Smooth muscle cell (in vitro differentiated cells): Measurements from ENCODE around the gene MYOZ1. TPM values are rescaled to one million over a fixed set of nuclear protein-coding genes. Genes with fewer than 3 reads are reported as not detected.

Experiments
- DNase-seq: peaks from one replicate; lab custom pipeline; 2025; ENCODE audit not compliant: unreplicated experiment; lab: John Stamatoyannopoulos, UW
- H2AFZ ChIP-seq: fragments of 200-600 bp; sonication (generic); 2 replicates; pipeline ENCODE4 v1.6.0; 2016; ENCODE audit warnings: antibody characterized with exemption, low read depth, mild to moderate bottlenecking
- H3F3A ChIP-seq: fragments of 200-600 bp; sonication (generic); 2 replicates; pipeline ENCODE4 v1.6.0; 2017; ENCODE audit warnings: antibody characterized with exemption, low read depth
- H3K27ac ChIP-seq: fragments of 200-600 bp; sonication (generic); 2 replicates; pipeline ENCODE4 v1.5.1; 2016; ENCODE audit warnings: low read depth, mild to moderate bottlenecking
- H3K27me3 ChIP-seq: fragments of 200-600 bp; sonication (generic); 2 replicates; pipeline ENCODE4 v1.6.1; 2016; ENCODE audit warnings: low read depth, mild to moderate bottlenecking
- H3K36me3 ChIP-seq: fragments of 200-600 bp; sonication (generic); 2 replicates; pipeline ENCODE4 v1.5.1; 2016; ENCODE audit warnings: low read depth
- H3K4me1 ChIP-seq: fragments of 200-600 bp; sonication (generic); 2 replicates; pipeline ENCODE4 v1.5.1; 2016; ENCODE audit warnings: low read depth
- H3K4me2 ChIP-seq: fragments of 200-600 bp; sonication (generic); 2 replicates; pipeline ENCODE4 v1.6.0; 2016; ENCODE audit warnings: mild to moderate bottlenecking
- H3K4me3 ChIP-seq: fragments of 200-600 bp; sonication (generic); 2 replicates; pipeline ENCODE4 v1.5.1; 2016; ENCODE audit warnings: mild to moderate bottlenecking
- H3K79me2 ChIP-seq: fragments of 200-600 bp; sonication (generic); 2 replicates; pipeline ENCODE4 v1.6.0; 2016; ENCODE audit warnings: low read depth, mild to moderate bottlenecking
- H3K9ac ChIP-seq: fragments of 200-600 bp; sonication (generic); 2 replicates; pipeline ENCODE4 v1.6.0; 2016; ENCODE audit warnings: low read depth
- H3K9me3 ChIP-seq: fragments of 200-600 bp; sonication (generic); replicated peaks from 2 replicates; pipeline ENCODE4 v1.5.1; 2016; ENCODE audit warnings: low read depth
- H4K20me1 ChIP-seq: fragments of 200-600 bp; sonication (generic); 2 replicates; pipeline ENCODE4 v1.6.0; 2016; ENCODE audit warnings: low read depth
- WGBS: methylation state at CpG from one replicate; pipeline ENCODE4 v1.1.7; 2016; ENCODE audit warnings: low lambda C conversion rate; 5-methylcytosine and 5-hydroxymethylcytosine counted together
- polyA plus RNA-seq: library from polyadenylated mRNA; unstranded; fragments of >200 nt; fragmentation: Nextera tagmentation; extraction: Ambion mirVana; gene quantifications from 2 replicates; pipeline ENCODE4 v1.2.1, GENCODE V29; 2016
- total RNA-seq: library from RNA; depleted of rRNA; stranded (reverse); fragments of >200 nt; gene quantifications from 2 replicates; pipeline ENCODE4 v1.2.3, GENCODE V29; 2014
- TF ChIP-seq, protein P1 (sequence below): fragments of 200-600 bp; sonication (generic); IDR thresholded peaks from 2 replicates; pipeline ENCODE4 v1.5.1; 2017; ENCODE audit warnings: borderline replicate concordance, mild to moderate bottlenecking, antibody characterized with exemption; ENCODE audit not compliant: insufficient read depth, poor library complexity, severe bottlenecking

MYOZ1 gene
- total and polyA plus RNA-seq, 2 experiments from 2014 or later, result 1.7 to 2.4 TPM

DNA sequence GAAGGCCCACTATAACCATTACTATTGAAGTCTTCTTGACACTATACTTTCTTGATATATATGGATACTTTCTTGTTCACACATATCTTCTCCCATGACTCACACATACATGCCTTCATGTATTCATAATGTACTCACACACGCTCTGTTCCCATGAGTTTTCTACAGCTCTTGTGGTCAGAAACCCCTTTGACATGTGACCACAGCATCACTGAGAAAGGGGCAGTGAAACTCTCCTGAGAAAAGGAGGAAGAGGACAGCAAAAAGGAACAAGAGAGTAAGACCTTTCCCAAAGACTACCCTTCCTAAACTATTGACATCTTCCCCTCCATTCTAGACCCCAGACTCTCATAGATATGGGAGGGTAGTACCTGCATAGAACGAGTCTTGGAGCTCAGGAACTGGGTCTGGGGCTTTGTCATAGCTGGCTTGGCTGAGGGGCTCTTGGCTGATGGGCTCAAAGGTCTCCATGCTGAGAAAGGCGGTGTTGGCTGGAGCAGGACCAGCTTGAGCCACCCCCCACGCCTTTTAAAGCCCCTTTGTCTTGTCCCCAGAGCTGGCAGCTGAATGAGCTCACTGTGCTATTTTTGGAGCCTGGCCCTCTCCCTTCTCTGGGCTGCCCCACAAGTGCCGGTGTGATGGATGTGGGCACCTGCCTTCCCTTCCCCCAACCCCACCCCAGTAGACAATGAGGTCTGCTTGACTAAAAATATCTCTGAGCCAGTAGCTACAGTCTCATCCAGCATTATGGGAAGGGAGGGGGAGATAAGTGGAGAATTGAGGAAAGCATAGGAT, 9.5 kb upstream of the MYOZ1 start:
- no peaks in the 10 kb centered on the region for H3K36me3 ChIP-seq
- H3K4me1 ChIP-seq, result no peaks in the 10 kb centered on the region
- no peaks in the 10 kb centered on the region for H3K79me2 ChIP-seq
- peak overlapping the region; percentile 74 for H3K9ac ChIP-seq
- 77% methylated on average over 5 of the region's 5 CpGs for WGBS
- peak overlapping the region; percentile 50 for H3K4me2 ChIP-seq
- no peaks in the 10 kb centered on the region for H3K9me3 ChIP-seq
- TF ChIP-seq, protein P1, sequence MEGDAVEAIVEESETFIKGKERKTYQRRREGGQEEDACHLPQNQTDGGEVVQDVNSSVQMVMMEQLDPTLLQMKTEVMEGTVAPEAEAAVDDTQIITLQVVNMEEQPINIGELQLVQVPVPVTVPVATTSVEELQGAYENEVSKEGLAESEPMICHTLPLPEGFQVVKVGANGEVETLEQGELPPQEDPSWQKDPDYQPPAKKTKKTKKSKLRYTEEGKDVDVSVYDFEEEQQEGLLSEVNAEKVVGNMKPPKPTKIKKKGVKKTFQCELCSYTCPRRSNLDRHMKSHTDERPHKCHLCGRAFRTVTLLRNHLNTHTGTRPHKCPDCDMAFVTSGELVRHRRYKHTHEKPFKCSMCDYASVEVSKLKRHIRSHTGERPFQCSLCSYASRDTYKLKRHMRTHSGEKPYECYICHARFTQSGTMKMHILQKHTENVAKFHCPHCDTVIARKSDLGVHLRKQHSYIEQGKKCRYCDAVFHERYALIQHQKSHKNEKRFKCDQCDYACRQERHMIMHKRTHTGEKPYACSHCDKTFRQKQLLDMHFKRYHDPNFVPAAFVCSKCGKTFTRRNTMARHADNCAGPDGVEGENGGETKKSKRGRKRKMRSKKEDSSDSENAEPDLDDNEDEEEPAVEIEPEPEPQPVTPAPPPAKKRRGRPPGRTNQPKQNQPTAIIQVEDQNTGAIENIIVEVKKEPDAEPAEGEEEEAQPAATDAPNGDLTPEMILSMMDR, result no peak
- H3K4me3 ChIP-seq, result no peak overlapping the region
- DNase-seq, result no peak
- no peak overlapping the region for H2AFZ ChIP-seq
- no peaks in the 10 kb centered on the region for H4K20me1 ChIP-seq
- no peaks in the 10 kb centered on the region for H3K27me3 ChIP-seq
- peaks cover 7% of the 10 kb centered on the region for H3F3A ChIP-seq
- peak overlapping the region; percentile 86 for H3K27ac ChIP-seq

DNA sequence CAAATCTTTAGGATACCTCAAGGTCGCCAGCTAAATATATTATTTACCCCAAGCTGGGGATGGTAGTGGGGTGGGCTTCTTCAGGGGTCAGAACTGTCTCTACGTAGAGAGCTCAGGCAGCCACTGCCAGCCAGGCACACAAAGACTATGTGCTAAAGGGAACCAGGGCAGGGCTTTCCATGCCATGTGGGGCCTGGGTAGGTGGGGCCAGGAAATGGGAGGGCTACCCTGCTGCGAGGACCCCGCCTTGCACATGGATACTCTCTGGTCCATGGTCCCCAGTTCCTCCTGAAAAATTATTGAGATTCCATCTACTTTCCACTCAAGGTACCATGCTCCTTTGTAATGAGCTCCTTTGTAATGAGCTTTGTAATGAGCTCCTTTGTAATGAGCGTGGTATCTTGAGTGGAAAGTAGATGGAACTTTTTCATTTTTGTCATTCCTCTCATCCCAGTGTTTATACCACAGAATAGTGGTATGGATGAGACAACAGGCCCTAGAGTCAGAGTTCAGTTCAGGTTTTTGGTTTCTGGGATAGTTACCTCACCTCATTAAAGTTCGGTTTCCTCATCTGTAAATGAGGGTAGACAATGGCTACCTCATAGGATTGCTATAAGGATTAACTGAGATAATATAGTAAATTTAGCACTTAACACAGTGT, 8.7 kb upstream of the MYOZ1 start:
- Histone ChIP-seq H3K9ac (no peak overlapping the region), H4K20me1 (no peaks in the 10 kb centered on the region), H3F3A (peaks cover 7% of the 10 kb centered on the region), H3K79me2 (no peaks in the 10 kb centered on the region), H3K36me3 (no peaks in the 10 kb centered on the region), H3K4me2 (no peak overlapping the region), H3K4me1 (no peaks in the 10 kb centered on the region), H3K4me3 (no peak overlapping the region), H2AFZ (no peak overlapping the region), H3K27ac (peak overlapping the region; percentile 86), H3K27me3 (no peaks in the 10 kb centered on the region), H3K9me3 (no peaks in the 10 kb centered on the region)
- TF ChIP-seq, protein P1, result no peak
- WGBS, result 90% methylated on average over 6 of the region's 6 CpGs
- no peak for DNase-seq

- no peaks in the 10 kb centered on the region for H3K36me3 ChIP-seq
- H3K27ac ChIP-seq, result peak overlapping the region; percentile 86
Observed at GRCh38 chr10:73648975-73649829, 7.9 kb upstream of the MYOZ1 start.

More at GRCh38 chr10:73648975-73649829, 7.9 kb upstream of the MYOZ1 start:
- Histone ChIP-seq H2AFZ (no peak overlapping the region), H3F3A (peaks cover 7% of the 10 kb centered on the region), H4K20me1 (no peaks in the 10 kb centered on the region), H3K4me3 (no peak overlapping the region), H3K9me3 (no peaks in the 10 kb centered on the region), H3K4me1 (no peaks in the 10 kb centered on the region), H3K9ac (no peak overlapping the region), H3K79me2 (no peaks in the 10 kb centered on the region), H3K4me2 (peak overlapping the region; percentile 97), H3K27me3 (no peaks in the 10 kb centered on the region)
- 69% methylated on average over 4 of the region's 4 CpGs for WGBS
- TF ChIP-seq, protein P1, result no peak
- DNase-seq, result no peak
